Neural progenitor cell (in vitro differentiated cells): ENCODE measurements around the gene CRIM1.

Experiments
- EZH2 ChIP-seq: fragments of 200-600 bp; sonication (generic); IDR thresholded peaks from 2 replicates; pipeline ENCODE4 v1.6.1; 2017; ENCODE audit warnings: antibody characterized with exemption, mild to moderate bottlenecking, moderate library complexity
- TF ChIP-seq, protein P1 (sequence below): fragments of 200-600 bp; sonication (generic); IDR thresholded peaks from 2 replicates; pipeline ENCODE4 v1.5.1; 2017; ENCODE audit warnings: antibody characterized with exemption, mild to moderate bottlenecking

- TF ChIP-seq, protein P1, sequence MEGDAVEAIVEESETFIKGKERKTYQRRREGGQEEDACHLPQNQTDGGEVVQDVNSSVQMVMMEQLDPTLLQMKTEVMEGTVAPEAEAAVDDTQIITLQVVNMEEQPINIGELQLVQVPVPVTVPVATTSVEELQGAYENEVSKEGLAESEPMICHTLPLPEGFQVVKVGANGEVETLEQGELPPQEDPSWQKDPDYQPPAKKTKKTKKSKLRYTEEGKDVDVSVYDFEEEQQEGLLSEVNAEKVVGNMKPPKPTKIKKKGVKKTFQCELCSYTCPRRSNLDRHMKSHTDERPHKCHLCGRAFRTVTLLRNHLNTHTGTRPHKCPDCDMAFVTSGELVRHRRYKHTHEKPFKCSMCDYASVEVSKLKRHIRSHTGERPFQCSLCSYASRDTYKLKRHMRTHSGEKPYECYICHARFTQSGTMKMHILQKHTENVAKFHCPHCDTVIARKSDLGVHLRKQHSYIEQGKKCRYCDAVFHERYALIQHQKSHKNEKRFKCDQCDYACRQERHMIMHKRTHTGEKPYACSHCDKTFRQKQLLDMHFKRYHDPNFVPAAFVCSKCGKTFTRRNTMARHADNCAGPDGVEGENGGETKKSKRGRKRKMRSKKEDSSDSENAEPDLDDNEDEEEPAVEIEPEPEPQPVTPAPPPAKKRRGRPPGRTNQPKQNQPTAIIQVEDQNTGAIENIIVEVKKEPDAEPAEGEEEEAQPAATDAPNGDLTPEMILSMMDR, result no peak
- no peak for TF ChIP-seq EZH2
Observed at GRCh38 chr2:36511858-36512603, 156.5 kb downstream of the CRIM1 start.
